Pancreas (tissue), 10 donors: Measurements from ENCODE around the gene LRFN2. TPM values are rescaled to one million over a fixed set of nuclear protein-coding genes. Genes with fewer than 3 reads are reported as not detected.

Experiments
- ATAC-seq, 4 donors: fragments of 200-7000 bp; cut with Tn5 transposase; one replicate each; pipeline versions ENCODE4 v1.8.0 to v1.9.1; 2020; ENCODE audit warnings: mild to moderate bottlenecking in 4 of 4, moderate library complexity in 4 of 4
- DNase-seq, 6 donors: peaks; one replicate each; pipeline ENCODE4 v3.0.0-alpha.2; 2020
- FAIRE-seq: peaks from 2 replicates; lab custom pipeline; 2012; peaks lifted over from hg19 to GRCh38; lab: Jason Lieb, UNC
- H3K27ac ChIP-seq, 4 donors: fragments of 200-600 bp; sonication (generic); 1 replicate in 3 of 4; 2 replicates in 1 of 4; pipeline versions ENCODE4 v1.5.0 to v1.8.0; 2020
- H3K27me3 ChIP-seq, 4 donors: fragments of 200-600 bp; one replicate each; pipeline ENCODE4 v1.8.0; 2021
- H3K36me3 ChIP-seq, 3 donors: fragments of 200-600 bp; sonication (generic) in 1 of 3; one replicate each; pipeline versions ENCODE4 v1.5.0 to v1.8.0; 2020 to 2021
- H3K4me1 ChIP-seq, 3 donors: fragments of 200-600 bp; one replicate each; pipeline ENCODE4 v1.8.0; 2021
- H3K4me3 ChIP-seq, 4 donors: fragments of 200-600 bp; sonication (generic) in 2 of 4; one replicate each; pipeline versions ENCODE4 v1.5.0 to v1.8.0; 2020 to 2021
- H3K9me3 ChIP-seq, 4 donors: fragments of 200-600 bp; one replicate each; pipeline ENCODE4 v1.8.0; 2021
- WGBS, 2 donors: extraction: QIAGEN DNeasy Blood & Tissue Kit; methylation state at CpG; one replicate each; pipeline ENCODE4 v1.1.7; 2013; 5-methylcytosine and 5-hydroxymethylcytosine counted together
- intact Hi-C, 3 donors: fragments of 100-400 bp; cut with DNase I; formaldehyde crosslinking; loops; one replicate each; pipeline versions ENCODE4 v1.11.1 to v1.14.2; 2022
- polyA plus RNA-seq, 2 donors: library from polyadenylated mRNA; stranded (reverse); fragments of 200-250 nt; gene quantifications; one replicate each; pipeline ENCODE4 v1.2.3, GENCODE V29; 2013
- total RNA-seq, 6 donors: library from RNA; stranded (reverse); fragmentation: NEBNext Ultra II Directional in 4 of 6; extraction: Animal tissue kit (Norgen Biotek cat#: 25700) in 4 of 6; gene quantifications; one replicate each; pipeline versions ENCODE4 v1.2.1 to v1.2.4, GENCODE V29; 2021 to 2023
- TF ChIP-seq, protein P1 (sequence below), 4 donors: fragments of 200-600 bp; sonication (generic) in 3 of 4; IDR thresholded peaks; one replicate each; pipeline versions ENCODE4 v1.5.0 to v1.8.0; 2021; ENCODE audit warnings: antibody characterized with exemption in 4 of 4
- donor health status: healthy with polysubstance abuse.
- donor health status: DM: no; HTN: no; CAD: no; lungs with moderate emphysema.
- donor health status: DM: no; HTN: no; CAD: no.
- donor health status: control.
- donor health status: control.
- donor health status: Bipolar disorder and iron deficiency.
- donor health status: DM: yes; HTN: yes; CAD: no.
- donor health status: DM: no; HTN: no; CAD: no.
- donor health status: DM: no; HTN: no; CAD: no.
- donor health status: DM: yes; HTN: yes; CAD: no.

The LRFN2 gene
- total and polyA plus RNA-seq, 8 donors: 0.22 to 1.5 (median 0.54) TPM

- FAIRE-seq: no peak
- H3K27ac ChIP-seq: no peak overlapping the region
- H3K4me1 ChIP-seq: no peaks in the 10 kb centered on the region
- intact Hi-C loops: no loop called here
- no peak for ATAC-seq
- TF ChIP-seq, protein P1, sequence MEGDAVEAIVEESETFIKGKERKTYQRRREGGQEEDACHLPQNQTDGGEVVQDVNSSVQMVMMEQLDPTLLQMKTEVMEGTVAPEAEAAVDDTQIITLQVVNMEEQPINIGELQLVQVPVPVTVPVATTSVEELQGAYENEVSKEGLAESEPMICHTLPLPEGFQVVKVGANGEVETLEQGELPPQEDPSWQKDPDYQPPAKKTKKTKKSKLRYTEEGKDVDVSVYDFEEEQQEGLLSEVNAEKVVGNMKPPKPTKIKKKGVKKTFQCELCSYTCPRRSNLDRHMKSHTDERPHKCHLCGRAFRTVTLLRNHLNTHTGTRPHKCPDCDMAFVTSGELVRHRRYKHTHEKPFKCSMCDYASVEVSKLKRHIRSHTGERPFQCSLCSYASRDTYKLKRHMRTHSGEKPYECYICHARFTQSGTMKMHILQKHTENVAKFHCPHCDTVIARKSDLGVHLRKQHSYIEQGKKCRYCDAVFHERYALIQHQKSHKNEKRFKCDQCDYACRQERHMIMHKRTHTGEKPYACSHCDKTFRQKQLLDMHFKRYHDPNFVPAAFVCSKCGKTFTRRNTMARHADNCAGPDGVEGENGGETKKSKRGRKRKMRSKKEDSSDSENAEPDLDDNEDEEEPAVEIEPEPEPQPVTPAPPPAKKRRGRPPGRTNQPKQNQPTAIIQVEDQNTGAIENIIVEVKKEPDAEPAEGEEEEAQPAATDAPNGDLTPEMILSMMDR (IDR thresholded peaks at IDR 0.05): no peak
- no peak overlapping the region for H3K4me3 ChIP-seq
- DNase-seq: no peak
- WGBS, 2 donors: 84 to 88% methylated on average over 6 of the region's 6 CpGs
- H3K9me3 ChIP-seq: no peaks in the 10 kb centered on the region
- H3K36me3 ChIP-seq: no peaks in the 10 kb centered on the region
- H3K27me3 ChIP-seq: no peaks in the 10 kb centered on the region
Measured at GRCh38 chr6:40540790-40541189, 46.4 kb downstream of the LRFN2 start.

DNA sequence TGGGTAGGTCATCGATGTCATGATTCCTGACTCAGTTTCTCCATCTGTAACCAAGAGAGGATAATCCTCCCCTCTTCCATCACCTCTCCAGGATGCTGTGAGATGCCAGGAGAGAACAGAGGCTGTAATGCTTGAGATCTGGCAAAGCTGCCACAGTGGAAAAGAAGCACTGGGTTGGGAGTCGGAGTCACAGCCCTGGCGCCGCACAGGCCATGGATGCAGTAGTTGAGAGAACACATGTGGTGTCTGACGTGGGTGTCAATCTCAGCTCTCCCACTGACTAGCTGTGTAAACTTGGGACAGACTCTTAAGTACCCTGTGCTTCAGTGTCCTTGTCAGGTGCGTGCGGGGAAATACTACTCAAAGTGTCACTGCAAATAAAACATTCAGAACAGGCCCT lies 47.3 kb downstream of the LRFN2 start:
- FAIRE-seq (no peak), ATAC-seq (no peak), DNase-seq (no peak)
- WGBS, 2 donors: 89 to 91% methylated on average over 7 of the region's 7 CpGs
- no peaks in the 10 kb centered on the region for H3K9me3 ChIP-seq
- intact Hi-C loops: no loop called here
- H3K4me3 ChIP-seq: no peak overlapping the region
- TF ChIP-seq, protein P1 (IDR thresholded peaks at IDR 0.05): no peak
- H3K27me3 ChIP-seq: no peaks in the 10 kb centered on the region
- no peaks in the 10 kb centered on the region for H3K36me3 ChIP-seq
- no peaks in the 10 kb centered on the region for H3K4me1 ChIP-seq
- no peak overlapping the region for H3K27ac ChIP-seq

DNA sequence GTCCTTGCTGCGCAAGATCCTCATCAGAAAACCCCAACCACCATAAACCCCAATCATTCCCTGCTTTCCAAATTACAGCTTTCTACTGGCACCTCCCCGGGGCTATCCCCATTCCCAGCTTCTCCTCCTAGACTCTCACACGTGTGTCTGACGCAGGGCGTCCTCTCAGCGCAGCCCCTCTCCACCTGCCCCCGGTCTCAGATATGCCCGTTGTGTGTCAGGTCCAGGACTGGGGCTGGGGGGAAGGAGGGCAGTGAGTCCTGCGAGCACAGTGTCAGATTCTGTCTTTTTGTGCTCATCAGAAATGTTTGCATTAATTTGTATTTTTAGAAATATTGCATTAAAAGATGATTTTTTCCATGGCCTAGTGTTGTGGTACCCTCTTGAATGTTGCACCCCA lies 48.6 kb downstream of the LRFN2 start:
- Histone ChIP-seq H3K27ac (no peak overlapping the region), H3K36me3 (no peaks in the 10 kb centered on the region), H3K9me3 (no peaks in the 10 kb centered on the region), H3K4me1 (no peaks in the 10 kb centered on the region), H3K27me3 (no peaks in the 10 kb centered on the region), H3K4me3 (no peak overlapping the region)
- no peak for DNase-seq
- intact Hi-C loops: no loop called here
- ATAC-seq: no peak
- 88 to 93% methylated on average over 9 of the region's 9 CpGs for WGBS, 2 donors
- TF ChIP-seq, protein P1 (IDR thresholded peaks at IDR 0.05): no peak
- no peak for FAIRE-seq

- ATAC-seq (no peak), FAIRE-seq (no peak), DNase-seq (no peak)
- Histone ChIP-seq H3K27me3 (no peaks in the 10 kb centered on the region), H3K4me3 (no peak overlapping the region), H3K27ac (no peak overlapping the region), H3K4me1 (no peaks in the 10 kb centered on the region), H3K9me3 (no peaks in the 10 kb centered on the region), H3K36me3 (no peaks in the 10 kb centered on the region)
- TF ChIP-seq, protein P1 (IDR thresholded peaks at IDR 0.05): no peak
- intact Hi-C loops: no loop called here
- WGBS, 2 donors: 92 to 93% methylated on average over 5 of the region's 5 CpGs
Measured at GRCh38 chr6:40537446-40537845, 49.7 kb downstream of the LRFN2 start.

GRCh38 chr6:40536442-40536841 lies 50.7 kb downstream of the LRFN2 start:
- Histone ChIP-seq H3K27me3 (no peaks in the 10 kb centered on the region), H3K9me3 (no peaks in the 10 kb centered on the region), H3K36me3 (no peaks in the 10 kb centered on the region), H3K4me3 (no peak overlapping the region), H3K27ac (no peak overlapping the region), H3K4me1 (no peaks in the 10 kb centered on the region)
- FAIRE-seq: no peak
- TF ChIP-seq, protein P1 (IDR thresholded peaks at IDR 0.05): no peak
- DNase-seq: peak in 1 of 6 donors; percentile 23
- intact Hi-C loops: no loop called here
- WGBS, 2 donors: 49 to 54% methylated on average over 3 of the region's 3 CpGs
- peak in 1 of 4 donors; percentile 35 for ATAC-seq
